ENCODE measurements around the gene KASH5.

Gene KASH5, protein sequence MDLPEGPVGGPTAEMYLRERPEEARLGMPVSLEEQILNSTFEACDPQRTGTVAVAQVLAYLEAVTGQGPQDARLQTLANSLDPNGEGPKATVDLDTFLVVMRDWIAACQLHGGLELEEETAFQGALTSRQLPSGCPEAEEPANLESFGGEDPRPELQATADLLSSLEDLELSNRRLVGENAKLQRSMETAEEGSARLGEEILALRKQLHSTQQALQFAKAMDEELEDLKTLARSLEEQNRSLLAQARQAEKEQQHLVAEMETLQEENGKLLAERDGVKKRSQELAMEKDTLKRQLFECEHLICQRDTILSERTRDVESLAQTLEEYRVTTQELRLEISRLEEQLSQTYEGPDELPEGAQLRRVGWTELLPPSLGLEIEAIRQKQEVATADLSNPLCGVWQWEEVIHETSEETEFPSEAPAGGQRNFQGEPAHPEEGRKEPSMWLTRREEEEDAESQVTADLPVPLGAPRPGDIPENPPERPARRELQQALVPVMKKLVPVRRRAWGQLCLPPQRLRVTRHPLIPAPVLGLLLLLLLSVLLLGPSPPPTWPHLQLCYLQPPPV

DNA sequence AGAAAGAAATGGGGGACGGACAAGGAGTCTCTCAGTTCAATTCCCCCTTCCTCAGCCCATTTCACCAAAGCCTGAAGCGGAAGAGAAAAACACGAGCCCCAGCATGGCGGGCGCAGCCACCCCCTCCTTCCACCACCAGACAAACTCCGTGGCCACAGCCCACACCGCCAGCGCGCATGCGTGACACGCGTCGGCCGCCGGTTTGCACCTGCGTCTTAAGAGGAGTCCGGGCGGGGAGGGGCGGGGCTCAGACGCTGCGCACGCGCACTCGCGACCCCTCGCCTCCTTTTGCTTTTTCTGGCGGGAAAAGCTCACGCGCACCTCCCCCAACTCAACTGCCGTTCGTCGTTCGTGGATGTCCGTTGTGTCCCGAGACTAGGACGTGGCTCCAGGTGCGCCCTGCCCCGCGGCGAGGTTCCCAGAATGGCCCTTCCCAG, at the start of gene KASH5:
TSS of gene KASH5 (plus strand) at position 314 of the 437 bp plus-strand sequence. CDS start 2,635 bp downstream, outside the sequence.
- TF ChIP-seq, protein P1, sequence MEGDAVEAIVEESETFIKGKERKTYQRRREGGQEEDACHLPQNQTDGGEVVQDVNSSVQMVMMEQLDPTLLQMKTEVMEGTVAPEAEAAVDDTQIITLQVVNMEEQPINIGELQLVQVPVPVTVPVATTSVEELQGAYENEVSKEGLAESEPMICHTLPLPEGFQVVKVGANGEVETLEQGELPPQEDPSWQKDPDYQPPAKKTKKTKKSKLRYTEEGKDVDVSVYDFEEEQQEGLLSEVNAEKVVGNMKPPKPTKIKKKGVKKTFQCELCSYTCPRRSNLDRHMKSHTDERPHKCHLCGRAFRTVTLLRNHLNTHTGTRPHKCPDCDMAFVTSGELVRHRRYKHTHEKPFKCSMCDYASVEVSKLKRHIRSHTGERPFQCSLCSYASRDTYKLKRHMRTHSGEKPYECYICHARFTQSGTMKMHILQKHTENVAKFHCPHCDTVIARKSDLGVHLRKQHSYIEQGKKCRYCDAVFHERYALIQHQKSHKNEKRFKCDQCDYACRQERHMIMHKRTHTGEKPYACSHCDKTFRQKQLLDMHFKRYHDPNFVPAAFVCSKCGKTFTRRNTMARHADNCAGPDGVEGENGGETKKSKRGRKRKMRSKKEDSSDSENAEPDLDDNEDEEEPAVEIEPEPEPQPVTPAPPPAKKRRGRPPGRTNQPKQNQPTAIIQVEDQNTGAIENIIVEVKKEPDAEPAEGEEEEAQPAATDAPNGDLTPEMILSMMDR (IDR thresholded peaks at IDR 0.05; ENCODE audit: low read depth, low read length) = no peak
- no peak within 1 kb of the TSS for H3K4me3 ChIP-seq (ENCODE audit: low read depth, low read length)

DNA sequence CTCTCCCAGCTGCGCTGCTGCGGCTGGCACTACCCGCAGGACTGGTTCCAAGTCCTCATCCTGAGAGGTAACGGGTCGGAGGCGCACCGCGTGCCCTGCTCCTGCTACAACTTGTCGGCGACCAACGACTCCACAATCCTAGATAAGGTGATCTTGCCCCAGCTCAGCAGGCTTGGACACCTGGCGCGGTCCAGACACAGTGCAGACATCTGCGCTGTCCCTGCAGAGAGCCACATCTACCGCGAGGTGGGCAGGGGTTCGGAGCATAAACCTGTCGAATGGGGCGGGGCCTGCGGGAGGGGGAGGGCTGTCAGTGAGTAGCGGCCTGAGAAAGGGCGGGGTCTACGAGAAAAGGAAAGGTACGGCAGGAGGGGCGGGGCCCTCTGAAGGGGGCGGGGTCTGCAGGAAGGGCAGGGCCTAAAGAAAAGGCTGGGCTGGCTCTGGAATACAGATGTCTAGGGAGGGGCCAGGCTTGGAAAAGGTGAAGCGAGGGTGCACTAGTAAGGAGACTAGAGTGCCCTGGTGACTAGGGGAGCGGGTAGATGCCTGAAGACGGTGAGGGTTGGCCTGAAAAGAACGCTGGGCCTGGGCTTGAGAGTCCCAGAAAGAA, 49.3 kb upstream of the KASH5 start:
- H3K4me3 ChIP-seq (ENCODE audit: low read depth, low read length) = no peak overlapping the region
- TF ChIP-seq, protein P1 (IDR thresholded peaks at IDR 0.05; ENCODE audit: low read depth, low read length) = no peak

DNA sequence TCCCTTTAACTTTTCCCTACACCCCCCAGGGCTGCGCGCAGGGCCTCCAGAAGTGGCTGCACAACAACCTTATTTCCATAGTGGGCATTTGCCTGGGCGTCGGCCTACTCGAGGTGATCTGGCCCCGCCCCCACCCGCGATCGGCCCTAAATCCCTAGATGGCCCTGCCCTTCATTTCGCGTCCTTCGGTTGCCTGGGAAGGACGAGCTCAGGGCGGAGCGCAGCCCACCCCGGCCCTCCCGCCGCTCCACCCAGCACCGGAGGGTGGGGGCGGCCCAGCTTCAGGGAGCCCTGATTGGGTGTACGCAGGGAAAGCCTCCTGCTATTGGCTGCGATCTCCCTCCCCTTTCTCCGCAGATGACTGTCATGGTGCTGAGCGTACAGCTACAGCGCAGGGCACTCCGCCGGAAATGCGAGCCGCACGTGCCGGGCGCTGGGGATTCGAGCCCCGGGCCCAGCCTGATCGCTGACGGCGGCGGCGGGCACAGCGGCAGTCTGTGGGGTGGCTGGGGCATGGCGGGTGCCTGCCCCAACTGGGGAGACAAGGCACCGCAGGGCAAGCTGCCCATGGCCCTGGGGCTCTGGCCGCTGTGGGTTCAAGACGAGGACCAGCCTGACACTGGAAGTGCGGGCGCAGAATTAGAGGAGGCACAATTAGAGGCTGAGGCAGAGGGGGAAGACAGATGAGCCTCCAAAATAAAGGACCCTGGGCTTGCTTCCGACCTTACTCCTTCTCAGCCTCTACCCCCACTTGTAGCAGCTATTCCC, 48.6 kb upstream of the KASH5 start:
- TF ChIP-seq, protein P1 (IDR thresholded peaks at IDR 0.05; ENCODE audit: low read depth, low read length) = no peak
- no peak overlapping the region for H3K4me3 ChIP-seq (ENCODE audit: low read depth, low read length)

DNA sequence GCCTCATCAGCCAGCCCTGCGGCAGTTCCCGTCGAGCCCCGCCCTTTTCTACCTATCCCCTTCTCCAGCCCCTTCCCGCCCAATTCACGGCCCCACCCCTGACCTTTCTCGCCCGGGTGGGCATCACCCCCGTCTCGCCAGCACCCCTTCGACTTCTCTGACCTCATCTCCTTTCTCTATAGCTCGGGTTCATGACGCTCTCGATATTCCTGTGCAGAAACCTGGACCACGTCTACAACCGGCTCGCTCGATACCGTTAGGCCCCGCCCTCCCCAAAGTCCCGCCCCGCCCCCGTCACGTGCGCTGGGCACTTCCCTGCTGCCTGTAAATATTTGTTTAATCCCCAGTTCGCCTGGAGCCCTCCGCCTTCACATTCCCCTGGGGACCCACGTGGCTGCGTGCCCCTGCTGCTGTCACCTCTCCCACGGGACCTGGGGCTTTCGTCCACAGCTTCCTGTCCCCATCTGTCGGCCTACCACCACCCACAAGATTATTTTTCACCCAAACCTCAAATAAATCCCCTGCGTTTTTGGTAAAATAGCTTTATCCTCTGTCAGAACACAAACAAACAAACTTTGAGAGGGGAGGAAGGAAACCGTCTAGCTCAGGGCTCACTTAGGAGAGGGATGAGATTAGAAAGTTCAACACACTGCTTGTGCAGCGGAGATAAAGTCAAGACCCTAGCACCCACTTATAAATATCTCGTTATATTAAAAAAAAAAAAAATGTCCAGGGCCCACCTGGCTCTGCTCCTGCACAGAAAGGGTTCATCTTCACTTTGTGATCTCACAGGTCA, 47.8 kb upstream of the KASH5 start:
- TF ChIP-seq, protein P1 (IDR thresholded peaks at IDR 0.05; ENCODE audit: low read depth, low read length) = no peak
- H3K4me3 ChIP-seq (ENCODE audit: low read depth, low read length) = no peak overlapping the region

DNA sequence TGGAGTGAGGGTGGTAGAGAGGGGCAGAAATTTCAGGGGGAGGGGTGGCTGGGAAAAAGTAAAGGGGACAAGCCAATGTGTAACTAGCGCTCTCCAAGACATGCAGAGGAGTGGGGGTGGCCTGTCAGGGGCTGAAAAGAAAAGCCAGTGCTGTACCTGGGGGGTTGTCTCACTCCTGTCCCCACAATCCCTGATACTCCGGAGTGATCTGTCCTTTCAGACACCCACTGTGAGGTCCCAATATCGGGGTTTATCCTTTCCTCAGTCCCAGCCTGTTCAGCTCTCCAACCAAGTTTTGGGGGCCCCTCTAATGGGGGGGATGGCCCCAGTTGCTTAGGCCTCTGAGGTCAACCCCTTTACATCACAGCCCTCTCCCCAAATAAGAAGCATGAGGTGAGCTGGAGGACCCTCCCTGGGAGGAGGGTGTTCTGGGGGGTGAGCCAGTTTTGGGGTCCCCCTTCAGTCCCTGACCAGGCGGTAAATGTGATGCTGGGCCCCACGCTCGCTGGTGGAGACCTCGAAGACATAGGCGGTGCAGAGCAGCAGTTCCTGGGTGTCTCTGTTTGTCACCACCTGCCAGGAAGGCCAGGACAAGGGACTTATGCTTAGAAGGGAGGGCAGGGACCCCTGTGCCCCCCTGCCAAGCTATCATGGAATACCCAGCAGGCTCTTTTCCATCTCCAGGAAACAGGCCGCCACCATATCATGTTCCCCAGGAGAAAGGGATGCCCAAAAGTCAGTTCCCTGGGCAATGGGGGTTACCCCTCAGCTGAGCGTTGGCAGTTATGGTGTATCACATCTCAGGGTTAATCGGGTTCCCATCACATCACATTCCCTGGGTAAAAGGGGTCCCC, 47.0 kb upstream of the KASH5 start:
- TF ChIP-seq, protein P1 (IDR thresholded peaks at IDR 0.05; ENCODE audit: low read depth, low read length) = no peak
- no peak overlapping the region for H3K4me3 ChIP-seq (ENCODE audit: low read depth, low read length)

DNA sequence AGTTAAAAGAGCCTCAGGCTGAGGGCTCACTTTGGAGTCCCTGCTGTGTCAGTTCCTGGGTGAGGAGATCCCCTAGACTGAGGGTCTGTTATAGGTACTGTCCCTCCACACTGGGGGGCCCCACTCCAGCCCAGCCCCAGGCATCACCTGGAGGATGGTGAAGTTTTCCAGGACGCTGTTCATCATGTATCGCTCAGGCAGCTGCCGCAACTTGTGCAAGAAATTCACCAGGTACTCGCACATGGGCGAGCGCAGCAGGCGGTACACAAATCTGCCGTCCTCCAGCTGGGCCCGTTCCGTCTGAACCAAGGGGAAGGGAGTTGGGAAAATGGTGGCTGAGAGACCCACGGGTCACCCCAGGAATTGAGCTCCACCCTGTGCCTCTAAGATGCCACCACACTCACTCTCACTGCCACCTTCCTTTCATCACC, 45.7 kb upstream of the KASH5 start:
- TF ChIP-seq, protein P1 (IDR thresholded peaks at IDR 0.05; ENCODE audit: low read depth, low read length) = no peak
- H3K4me3 ChIP-seq (ENCODE audit: low read depth, low read length) = no peak overlapping the region

Data from WI38 (cell line).